H1 (cell line): ENCODE measurements around the gene UNC13D. TPM values are rescaled to one million over a fixed set of nuclear protein-coding genes. Genes with fewer than 3 reads are reported as not detected.

Source experiments
- CTCF ChIA-PET: fragments of 300-600 bp; sonication (Branson Sonifier 250); formaldehyde crosslinking; loops from one replicate; lab custom pipeline; 2021; ENCODE audit not compliant: partially characterized antibody; lab: Charles Lee
- POLR2A ChIA-PET: fragments of 300-600 bp; sonication (Branson Sonifier 250); formaldehyde crosslinking; loops from one replicate; lab custom pipeline; 2021; ENCODE audit warnings: inconsistent platforms; ENCODE audit not compliant: partially characterized antibody; lab: Charles Lee
- DNase-seq, 2 experiments: peaks; one replicate each; pipeline versions ENCODE4 v3.0.0 to v3.0.0-alpha.2; 2010 to 2022; ENCODE audit warnings: low spot score in 2 of 2, low read depth in 1 of 2, mixed read lengths in 1 of 2
- FAIRE-seq: peaks from 2 replicates; lab custom pipeline; 2011; peaks lifted over from hg19 to GRCh38; lab: Jason Lieb, UNC
- H2AFZ ChIP-seq: 2 replicates; pipeline ENCODE4 v1.8.1; 2012; ENCODE audit warnings: low read length, inconsistent platforms
- H2AK5ac ChIP-seq: 2 replicates; pipeline ENCODE4 v1.6.1; 2013; ENCODE audit warnings: low read depth, low read length
- H2BK120ac ChIP-seq: replicated peaks from 2 replicates; pipeline ENCODE3; 2013; ENCODE audit warnings: low read depth, low read length, inconsistent platforms
- H2BK12ac ChIP-seq: 2 replicates; pipeline ENCODE4 v1.6.1; 2013; ENCODE audit warnings: low read depth, low read length
- H2BK15ac ChIP-seq: 2 replicates; pipeline ENCODE4 v1.6.1; 2013; ENCODE audit warnings: low read length
- H2BK20ac ChIP-seq: 2 replicates; pipeline ENCODE4 v1.6.1; 2013; ENCODE audit warnings: low read length
- H2BK5ac ChIP-seq: 2 replicates; pipeline ENCODE4 v1.6.1; 2013; ENCODE audit warnings: low read depth, low read length
- H3K14ac ChIP-seq: 2 replicates; pipeline ENCODE4 v1.6.1; 2013; ENCODE audit warnings: inconsistent platforms; ENCODE audit not compliant: insufficient read length
- H3K18ac ChIP-seq: 2 replicates; pipeline ENCODE4 v1.6.1; 2013; ENCODE audit warnings: low read length; ENCODE audit errors: extremely low read depth
- H3K23ac ChIP-seq: 2 replicates; pipeline ENCODE4 v1.6.1; 2013; ENCODE audit warnings: inconsistent platforms; ENCODE audit not compliant: insufficient read length
- H3K23me2 ChIP-seq: 2 replicates; pipeline ENCODE4 v1.6.1; 2013; ENCODE audit warnings: low read depth, low read length
- H3K27ac ChIP-seq: 2 replicates; pipeline ENCODE4 v1.6.1; 2011; ENCODE audit warnings: low read depth, low read length, inconsistent platforms
- H3K27me3 ChIP-seq, 4 experiments: replicated peaks in 1 of 4; 1 replicate in 1 of 4; 2 replicates in 3 of 4; pipeline versions ENCODE4 v1.6.1 to v1.8.1; 2011 to 2013; ENCODE audit warnings: low read length in 3 of 4, mild to moderate bottlenecking in 3 of 4, inconsistent platforms in 2 of 4, mixed read lengths in 2 of 4, moderate library complexity in 1 of 4; ENCODE audit not compliant: control insufficient read depth in 3 of 4, insufficient read depth in 3 of 4; ENCODE audit errors: extremely low read depth in 1 of 4
- H3K36me3 ChIP-seq, 4 experiments: 2 replicates each; pipeline versions ENCODE4 v1.6.1 to v1.8.1; 2011 to 2013; ENCODE audit warnings: mild to moderate bottlenecking in 4 of 4, low read length in 3 of 4, moderate library complexity in 2 of 4, control low read depth in 1 of 4, inconsistent platforms in 1 of 4; ENCODE audit not compliant: insufficient read depth in 4 of 4, control insufficient read depth in 2 of 4
- H3K4ac ChIP-seq: replicated peaks from 2 replicates; pipeline ENCODE3; 2013; ENCODE audit warnings: low read length, low read depth, mixed read lengths, inconsistent platforms; ENCODE audit not compliant: insufficient read length
- H3K4me1 ChIP-seq, 4 experiments: replicated peaks in 1 of 4; 1 replicate in 1 of 4; 2 replicates in 3 of 4; pipeline versions ENCODE4 v1.6.1 to v1.8.1; 2011 to 2013; ENCODE audit warnings: low read length in 3 of 4, inconsistent platforms in 2 of 4, mixed read lengths in 1 of 4; ENCODE audit not compliant: insufficient read depth in 4 of 4, control insufficient read depth in 3 of 4
- H3K4me2 ChIP-seq, 2 experiments: 2 replicates each; pipeline versions ENCODE4 v1.6.1 to v1.8.1; 2011 to 2013; ENCODE audit warnings: low read depth in 2 of 2, low read length in 2 of 2, control low read depth in 1 of 2, inconsistent platforms in 1 of 2, mild to moderate bottlenecking in 1 of 2; ENCODE audit not compliant: insufficient read depth in 1 of 2
- H3K4me3 ChIP-seq, 4 experiments: fragments of 200-600, 300-600 bp in 1 of 4; sonication (generic), shearing (Covaris generic), sonication (Bioruptor Twin) in 1 of 4; 2 replicates each; pipeline versions ENCODE4 v1.5.1 to v1.8.1; 2011 to 2016; ENCODE audit warnings: low read length in 4 of 4, low read depth in 3 of 4, control low read depth in 2 of 4, inconsistent platforms in 2 of 4, mild to moderate bottlenecking in 2 of 4, mixed read lengths in 1 of 4, moderate library complexity in 1 of 4; ENCODE audit not compliant: insufficient read depth in 2 of 4; ENCODE audit errors: extremely low read depth in 1 of 4
- H3K56ac ChIP-seq: replicated peaks from 2 replicates; pipeline ENCODE3; 2013; ENCODE audit warnings: low read depth, mild to moderate bottlenecking, mixed read lengths, low read length, inconsistent platforms; ENCODE audit not compliant: insufficient read length
- H3K79me1 ChIP-seq: 2 replicates; pipeline ENCODE4 v1.6.1; 2013; ENCODE audit warnings: low read depth, low read length, control low read depth
- H3K79me2 ChIP-seq, 2 experiments: 2 replicates each; pipeline versions ENCODE4 v1.6.1 to v1.8.1; 2012 to 2013; ENCODE audit warnings: low read length in 2 of 2, mild to moderate bottlenecking in 2 of 2, inconsistent platforms in 1 of 2; ENCODE audit not compliant: insufficient read depth in 2 of 2, control insufficient read depth in 1 of 2
- H3K9ac ChIP-seq, 4 experiments: replicated peaks in 1 of 4; 1 replicate in 1 of 4; 2 replicates in 3 of 4; pipeline versions ENCODE4 v1.6.1 to v1.8.1; 2011 to 2013; ENCODE audit warnings: low read depth in 3 of 4, low read length in 3 of 4, control low read depth in 2 of 4, mild to moderate bottlenecking in 2 of 4, moderate library complexity in 2 of 4, inconsistent platforms in 1 of 4; ENCODE audit errors: extremely low read depth in 1 of 4
- H3K9me3 ChIP-seq, 2 experiments: 2 replicates each; pipeline versions ENCODE4 v1.6.1 to v1.8.1; 2012 to 2013; ENCODE audit warnings: mild to moderate bottlenecking in 2 of 2, moderate library complexity in 2 of 2, control low read depth in 1 of 2, inconsistent platforms in 1 of 2, low read depth in 1 of 2, low read length in 1 of 2, mixed read lengths in 1 of 2; ENCODE audit not compliant: insufficient read depth in 2 of 2
- H4K20me1 ChIP-seq, 2 experiments: replicated peaks in 1 of 2; 2 replicates each; pipeline versions ENCODE3 to v1.8.1; 2011 to 2013; ENCODE audit warnings: inconsistent platforms in 2 of 2, low read length in 2 of 2, mild to moderate bottlenecking in 1 of 2; ENCODE audit not compliant: insufficient read depth in 2 of 2, control insufficient read depth in 1 of 2
- H4K5ac ChIP-seq: 2 replicates; pipeline ENCODE4 v1.6.1; 2013; ENCODE audit warnings: low read length, low read depth, mixed read lengths, inconsistent platforms; ENCODE audit not compliant: insufficient read length
- H4K8ac ChIP-seq: 2 replicates; pipeline ENCODE4 v1.8.0; 2013; ENCODE audit warnings: mild to moderate bottlenecking, moderate library complexity, low read length, inconsistent platforms; ENCODE audit not compliant: insufficient read depth; ENCODE audit errors: extremely low read depth
- H4K91ac ChIP-seq: replicated peaks from 2 replicates; pipeline ENCODE3; 2013; ENCODE audit warnings: low read length, mixed read lengths, inconsistent platforms; ENCODE audit not compliant: insufficient read length
- BCL11A ChIP-seq, 2 experiments: IDR thresholded peaks; one replicate each; pipeline ENCODE4 v1.6.1; 2011; ENCODE audit warnings: low read depth in 2 of 2, low read length in 2 of 2, mild to moderate bottlenecking in 2 of 2
- GABPA ChIP-seq: IDR thresholded peaks from 2 replicates; pipeline ENCODE4 v1.6.1; 2011; ENCODE audit warnings: mild to moderate bottlenecking, low read length, moderate library complexity, borderline replicate concordance; ENCODE audit not compliant: insufficient read depth
- HDAC6 ChIP-seq: IDR thresholded peaks from one replicate; pipeline ENCODE4 v1.7.1; 2012; ENCODE audit warnings: low read depth, mild to moderate bottlenecking, inconsistent platforms, low read length, moderate library complexity
- JUN ChIP-seq: IDR thresholded peaks from 2 replicates; pipeline ENCODE4 v1.6.1; 2011; ENCODE audit warnings: low read depth, mild to moderate bottlenecking, improper control_type of control experiment, low read length
- KDM4A ChIP-seq: IDR thresholded peaks from one replicate; pipeline ENCODE4 v1.7.1; 2012; ENCODE audit warnings: low read depth, mild to moderate bottlenecking, moderate library complexity, low read length, inconsistent platforms; ENCODE audit not compliant: severe bottlenecking
- NRF1 ChIP-seq: IDR thresholded peaks from 2 replicates; pipeline ENCODE4 v1.6.1; 2011; ENCODE audit warnings: mild to moderate bottlenecking, low read depth, low read length, improper control_type of control experiment
- POLR2A ChIP-seq, 2 experiments: IDR thresholded peaks; 1 replicate in 1 of 2; 2 replicates in 1 of 2; pipeline ENCODE4 v1.6.1; 2011; ENCODE audit warnings: low read depth in 2 of 2, low read length in 2 of 2, mild to moderate bottlenecking in 2 of 2; ENCODE audit errors: control extremely low read depth in 1 of 2
- POU5F1 ChIP-seq: IDR thresholded peaks from 2 replicates; pipeline ENCODE4 v1.6.1; 2011; ENCODE audit warnings: low read depth, mild to moderate bottlenecking, low read length, moderate library complexity
- RAD21 ChIP-seq, 2 experiments: IDR thresholded peaks in 1 of 2; conservative IDR thresholded peaks in 1 of 2; 2 replicates each; pipeline ENCODE4 v1.6.1; 2011; ENCODE audit warnings: low read depth in 2 of 2, low read length in 2 of 2, improper control_type of control experiment in 1 of 2, inconsistent platforms in 1 of 2, mild to moderate bottlenecking in 1 of 2, moderate library complexity in 1 of 2
- SIRT6 ChIP-seq: IDR thresholded peaks from one replicate; pipeline ENCODE4 v1.7.1; 2012; ENCODE audit warnings: low read length, inconsistent platforms
- WGBS, 2 experiments: shearing (Covaris generic) in 1 of 2; methylation state at CpG; one replicate each; pipeline versions ENCODE4 v1.1.6 to v1.1.7; 2013 to 2015; ENCODE audit warnings: low lambda C conversion rate in 2 of 2, mixed read lengths in 2 of 2, inconsistent platforms in 1 of 2, low coverage in 1 of 2, missing lambda C conversion rate in 1 of 2; ENCODE audit not compliant: insufficient replicate concordance in 2 of 2, insufficient coverage in 1 of 2, insufficient read length in 1 of 2; ENCODE audit errors: extremely low coverage in 1 of 2, missing lambda C conversion rate in 1 of 2; 5-methylcytosine and 5-hydroxymethylcytosine counted together
- polyA plus RNA-seq, 7 experiments: library from polyadenylated mRNA; depleted of rRNA in 3 of 7; stranded (reverse) in 5 of 7; unstranded in 2 of 7; fragments of >200 nt in 5 of 7; fragments of 200-250 nt in 2 of 7; gene quantifications; 1 replicate in 5 of 7; 2 replicates in 1 of 7; 4 replicates in 1 of 7; pipeline versions ENCODE4 v1.2.1 to v1.2.3, GENCODE V29; 2011 to 2013; ENCODE audit warnings: missing spikeins in 2 of 7, mixed read lengths in 2 of 7
- total RNA-seq: library from RNA; stranded (reverse); fragmentation: NEBNext Ultra II Directional; extraction: Animal tissue kit (Norgen Biotek cat#: 25700); gene quantifications from 2 replicates; pipeline ENCODE4 v1.2.1, GENCODE V29; 2021

UNC13D gene
- total and polyA plus RNA-seq, 2 of the 8 experiments (the other 6 are each of a cell fraction or from before 2014, with no cell fraction given), result 3.6 to 8.4 TPM

- no peaks in the 10 kb centered on the region for H3K27me3 ChIP-seq
- no peak overlapping the region for H3K23ac ChIP-seq
- H2BK5ac ChIP-seq, result peak overlapping the region; percentile 9; the same call in 1 of the 2 replicates
- no peak overlapping the region for H2BK15ac ChIP-seq
- FAIRE-seq, result no peak
- peak overlapping the region; percentile 74 to 82 for H3K4me2 ChIP-seq
- peaks cover 0 to 7% (median 2%) of the 10 kb centered on the region in 4 experiments; a peak in 4 of 7 replicates for H3K4me1 ChIP-seq
- WGBS, 2 experiments, result 77% methylated on average over 7 of the region's 7 CpGs; no CpG with 5 or more reads in 1 of the 2 experiments
- H2BK20ac ChIP-seq, result no peak overlapping the region
- CTCF ChIA-PET, result interaction anchor here (0.7 to 27.2 kb wide), 5 partner anchors 7 to 89 kb away, joined by 3 to 563 read pairs (median 13); partner anchors contain the start of genes GALK1 and UNC13D
- no peak overlapping the region for H2BK12ac ChIP-seq
- peaks cover 5 to 18% (median 10%) of the 10 kb centered on the region in 4 experiments; a peak in 7 of 8 replicates for H3K36me3 ChIP-seq
- no peaks in the 10 kb centered on the region for H3K9me3 ChIP-seq
- no peak for DNase-seq
- no peak overlapping the region for H4K5ac ChIP-seq
- H3K4me3 ChIP-seq, result peak overlapping the region; percentile 55 to 91 (median 67)
- 0 out of 2 replicates have a peak overlapping the region, but pooled peaks have one; percentile 88 for H2AK5ac ChIP-seq
- no peak overlapping the region for H4K8ac ChIP-seq
- no peak overlapping the region for H4K91ac ChIP-seq
- H3K79me1 ChIP-seq, result peaks cover 10% of the 10 kb centered on the region; the same call in 1 of the 2 replicates
- H3K4ac ChIP-seq, result no peak overlapping the region
- H3K23me2 ChIP-seq, result peaks cover 6% of the 10 kb centered on the region
- H3K9ac ChIP-seq, result peak overlapping the region in 3 of 4 experiments; percentile 60 to 80 (median 67); a peak in 6 of 7 replicates
- no peak overlapping the region for H2BK120ac ChIP-seq
- no peak overlapping the region for H3K56ac ChIP-seq
- H3K27ac ChIP-seq, result 0 out of 2 replicates have a peak overlapping the region, but pooled peaks have one; percentile 27
- H3K14ac ChIP-seq, result no peak overlapping the region
- H3K79me2 ChIP-seq, result peaks cover 3 to 9% of the 10 kb centered on the region in 2 experiments; a peak in 3 of 4 replicates
- TF ChIP-seq SIRT6 (no peak), NRF1 (no peak), JUN (no peak), POLR2A (IDR thresholded peaks at IDR 0.05; ENCODE audit: control extremely low read depth in 1 of 2, low read depth in 2 of 2, low read length in 2 of 2) (no peak), RAD21 (IDR thresholded peaks at IDR 0.05 in 1 of 2, conservative IDR thresholded peaks at IDR 0.05 in 1 of 2; ENCODE audit: low read depth in 2 of 2, low read length in 2 of 2) (no peak), KDM4A (no peak), POU5F1 (no peak), HDAC6 (no peak), GABPA (no peak), BCL11A (IDR thresholded peaks at IDR 0.05; ENCODE audit: low read depth in 2 of 2, low read length in 2 of 2) (no peak)
- TF ChIP-seq, all 59 proteins: peak for 0
- Histone ChIP-seq H2AFZ (no peak overlapping the region), H4K20me1 (no peaks in the 10 kb centered on the region), H3K18ac (no peak overlapping the region)
- POLR2A ChIA-PET, result interaction anchor here (1.2 to 4.7 kb wide), 11 partner anchors 8 to 78 kb away, joined by 3 to 28 read pairs (median 11); partner anchors contain the start of genes TRIM47 and TRIM65
Observed at GRCh38 chr17:75854101-75854748, 10.0 kb upstream of the UNC13D start.
